ENCODE measurements around the gene SCGB1D2.
"Not testable (repeated sequence)": the region's sequence is repeated elsewhere in the genome, so short reads cannot be mapped to it uniquely, and the experiment has no call there.

- not testable (repeated sequence) for TF ChIP-seq EZH2 (IDR thresholded peaks at IDR 0.05; ENCODE audit: borderline replicate concordance, low read length); CTCF (IDR thresholded peaks at IDR 0.05; ENCODE audit: low read length)
Observed at GRCh38 chr11:62206276-62207066, 35.6 kb upstream of the SCGB1D2 start.
